AG04450 (cell line): ENCODE measurements around the gene TCEA3. TPM values are rescaled to one million over a fixed set of nuclear protein-coding genes. Genes with fewer than 3 reads are reported as not detected.

Experiments used
- CTCF ChIA-PET: fragments of 300-600, 350-600 bp; formaldehyde crosslinking; extraction: SDS; loops from one replicate; lab custom pipeline; 2022; ENCODE audit warnings: antibody characterized with exemption, inconsistent platforms; lab: Charles Lee
- POLR2A ChIA-PET: fragments of 350-600 bp; formaldehyde crosslinking; extraction: SDS; loops from one replicate; lab custom pipeline; 2021; ENCODE audit warnings: antibody characterized with exemption, inconsistent platforms; lab: Yijun Ruan, JAX
- DNase-seq: peaks from one replicate; pipeline ENCODE4 v3.0.0-alpha.2; 2011; ENCODE audit warnings: low read depth, low spot score
- H3K27ac ChIP-seq: one replicate; pipeline ENCODE4 v1.5.1; 2012; ENCODE audit warnings: low read depth, low read length, control low read depth
- H3K27me3 ChIP-seq: one replicate; pipeline ENCODE4 v1.6.0; 2012; ENCODE audit warnings: low read length; ENCODE audit not compliant: control insufficient read depth, insufficient read depth
- H3K4me3 ChIP-seq: 2 replicates; pipeline ENCODE4 v1.5.1; 2011; ENCODE audit warnings: mild to moderate bottlenecking, low read depth, low read length, control low read depth
- H3K9me3 ChIP-seq: 2 replicates; pipeline ENCODE4 v1.5.1; 2012; ENCODE audit warnings: low read length; ENCODE audit not compliant: control insufficient read depth, insufficient read depth
- CTCF ChIP-seq: IDR thresholded peaks from 2 replicates; pipeline ENCODE4 v1.5.1; 2011; ENCODE audit warnings: low read depth, low read length, control low read depth, inconsistent platforms
- polyA plus RNA-seq: library from polyadenylated mRNA; depleted of rRNA; stranded (reverse); fragments of >200 nt; gene quantifications from 2 replicates; pipeline ENCODE4 v1.2.3, GENCODE V29; 2011

TCEA3 gene
- polyA plus RNA-seq, 1 experiment: 14.7 TPM

GRCh38 chr1:23393706-23394105 lies 30.8 kb downstream of the TCEA3 start:
- Histone ChIP-seq H3K9me3 (no peaks in the 10 kb centered on the region; the same call in 1 of the 2 replicates), H3K27me3 (no peaks in the 10 kb centered on the region), H3K27ac (peak overlapping the region; percentile 86), H3K4me3 (no peak overlapping the region)
- CTCF ChIA-PET: interaction anchor here (1.1 to 2.9 kb wide), 3 partner anchors 9 to 146 kb away, joined by 3 to 34 read pairs (median 3); no protein-coding TSS in a partner anchor
- POLR2A ChIA-PET: interaction anchor here (0.7 to 2.2 kb wide), 7 partner anchors 8 to 49 kb away, joined by 3 to 7 read pairs (median 4); partner anchors contain the start of genes HNRNPR and ZNF436
- no peak for DNase-seq
- no peak for TF ChIP-seq CTCF

- CTCF ChIA-PET: interaction anchor here (2.9 kb wide), 1 partner anchor 12 kb away, joined by 34 read pairs; no protein-coding TSS in a partner anchor
Measured at GRCh38 chr1:23392125-23392855, 32.3 kb downstream of the TCEA3 start.

GRCh38 chr1:23389837-23390321 lies 34.7 kb downstream of the TCEA3 start:
- ChIA-PET POLR2A (no interaction called here), CTCF (interaction anchor here (1.1 to 1.7 kb wide), 2 partner anchors 14 to 247 kb away, joined by 3 to 8 read pairs; no protein-coding TSS in a partner anchor)

More at GRCh38 chr1:23392125-23392855, 32.3 kb downstream of the TCEA3 start:
- H3K9me3 ChIP-seq: no peaks in the 10 kb centered on the region; the same call in 1 of the 2 replicates
- no peak for DNase-seq
- H3K4me3 ChIP-seq: no peak overlapping the region
- TF ChIP-seq CTCF: no peak
- POLR2A ChIA-PET: no interaction called here
- no peaks in the 10 kb centered on the region for H3K27me3 ChIP-seq
- H3K27ac ChIP-seq: no peak overlapping the region

GRCh38 chr1:23387494-23387893 lies 37.1 kb downstream of the TCEA3 start:
- ChIA-PET POLR2A (no interaction called here), CTCF (interaction anchor here (1.0 kb wide), 1 partner anchor 17 kb away, joined by 9 read pairs; no protein-coding TSS in a partner anchor)
- no peaks in the 10 kb centered on the region for H3K27me3 ChIP-seq
- H3K27ac ChIP-seq: no peak overlapping the region
- no peak for DNase-seq
- H3K9me3 ChIP-seq: peaks cover 4% of the 10 kb centered on the region
- no peak overlapping the region for H3K4me3 ChIP-seq
- no peak for TF ChIP-seq CTCF

More at GRCh38 chr1:23389837-23390321, 34.7 kb downstream of the TCEA3 start:
- Histone ChIP-seq H3K27me3 (no peaks in the 10 kb centered on the region), H3K27ac (no peak overlapping the region), H3K4me3 (no peak overlapping the region), H3K9me3 (no peaks in the 10 kb centered on the region; the same call in 1 of the 2 replicates)
- no peak for TF ChIP-seq CTCF
- no peak for DNase-seq
